Lower leg skin (tissue), 4 donors: ENCODE data around the gene ARHGAP44. TPM values are rescaled to one million over a fixed set of nuclear protein-coding genes. Genes with fewer than 3 reads are reported as not detected.

Source experiments
- DNase-seq, 2 donors: peaks; one replicate each; pipeline ENCODE4 v3.0.0-alpha.2; 2019; ENCODE audit warnings: low spot score in 2 of 2
- H3K4me3 ChIP-seq: fragments of 200-600 bp; sonication (generic); 2 replicates; pipeline ENCODE4 v1.5.1; 2017; ENCODE audit warnings: mild to moderate bottlenecking, low read depth; ENCODE audit not compliant: poor library complexity, severe bottlenecking
- CTCF ChIP-seq, 3 donors: fragments of 450-650 bp; IDR thresholded peaks; one replicate each; pipeline ENCODE4 v1.5.1; 2016; ENCODE audit warnings: antibody characterized with exemption in 3 of 3, mild to moderate bottlenecking in 3 of 3, moderate library complexity in 2 of 3
- POLR2A ChIP-seq, 2 donors: fragments of 450-650 bp; IDR thresholded peaks; one replicate each; pipeline ENCODE4 v1.6.1; 2016 to 2017; ENCODE audit warnings: antibody characterized with exemption in 2 of 2, mild to moderate bottlenecking in 1 of 2, moderate library complexity in 1 of 2
- WGBS, 2 donors: methylation state at CpG; one replicate each; pipeline ENCODE4 v1.1.5; 2018; 5-methylcytosine and 5-hydroxymethylcytosine counted together
- intact Hi-C: fragments of 100-400 bp; cut with DNase I; formaldehyde crosslinking; loops from one replicate; pipeline ENCODE4 v1.15.0; 2023; ENCODE audit warnings: low total_unique reads
- total RNA-seq, 4 donors: library from RNA; depleted of rRNA; stranded (reverse); fragments of >200 nt; gene quantifications; one replicate each; pipeline ENCODE4 v1.1.0, GENCODE V29; 2016

ARHGAP44 gene
- total RNA-seq, 4 donors from 2014 or later: 2.9 to 8.0 (median 3.0) TPM

DNA sequence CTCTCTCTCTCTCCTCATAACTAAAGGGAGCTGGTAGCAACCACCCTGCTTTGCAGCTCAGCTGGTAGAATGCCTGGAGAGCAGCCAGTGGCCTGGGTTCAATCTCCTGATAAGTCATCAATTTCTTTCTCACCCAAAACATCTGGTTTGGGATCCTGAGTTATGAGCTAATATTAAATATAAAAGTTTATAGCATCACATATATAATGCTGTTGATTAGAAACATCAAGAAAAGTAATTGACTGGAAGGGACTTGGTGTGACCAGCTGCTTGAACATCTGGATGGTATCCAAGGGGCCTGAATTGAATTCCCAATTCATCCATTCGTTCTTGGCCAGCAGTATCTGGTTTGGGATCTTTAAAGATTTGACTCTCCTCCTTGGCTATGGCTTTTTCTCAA lies 240.8 kb downstream of the ARHGAP44 start:
- TF ChIP-seq POLR2A (IDR thresholded peaks at IDR 0.05) (no peak), CTCF (IDR thresholded peaks at IDR 0.05) (no peak)
- 53 to 63% methylated on average over 1 of the region's 1 CpG for WGBS, 2 donors
- peak in 1 of 2 donors; percentile 21 for DNase-seq
- no peak overlapping the region for H3K4me3 ChIP-seq
- intact Hi-C loops: no loop called here

- H3K4me3 ChIP-seq: no peak overlapping the region
- WGBS, 2 donors: 49 to 51% methylated on average over 11 of the region's 11 CpGs
- peak in 1 of 2 donors; percentile 76 for DNase-seq
- TF ChIP-seq CTCF (IDR thresholded peaks at IDR 0.05) (no peak), POLR2A (IDR thresholded peaks at IDR 0.05) (no peak)
- intact Hi-C loops: no loop called here
These were observed 241.4 kb downstream of the ARHGAP44 start for GRCh38 chr17:13030459-13031300.

DNA sequence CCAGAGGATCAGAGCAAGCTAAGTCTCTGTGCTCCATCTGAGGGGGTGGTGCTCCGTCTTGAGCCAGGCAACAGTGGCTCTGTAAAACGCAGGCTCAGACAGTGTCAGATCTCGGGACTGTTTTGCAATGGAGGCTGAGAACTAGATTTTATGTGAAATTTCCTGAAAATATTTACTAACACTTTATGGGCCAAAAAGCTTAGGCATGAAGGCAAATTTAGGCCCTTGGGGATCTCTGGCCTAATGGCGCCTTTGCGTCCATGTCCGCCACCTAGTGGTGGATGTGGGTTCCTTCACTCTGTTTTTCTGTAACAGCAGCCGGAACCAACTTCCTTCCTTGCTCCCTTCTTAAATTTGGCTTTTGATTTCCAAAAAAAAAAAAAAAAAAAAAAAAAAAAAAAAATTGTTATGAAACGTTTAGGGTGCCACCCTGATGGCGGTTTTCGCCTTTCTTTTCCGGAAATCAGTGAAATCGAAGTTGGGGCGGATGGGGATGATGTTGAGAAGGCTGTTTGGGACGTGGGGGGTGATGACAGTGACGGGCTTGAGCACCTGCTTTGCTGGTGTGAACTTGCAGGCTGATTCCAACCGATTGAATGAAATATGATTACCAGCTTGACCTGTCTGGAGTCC lies 242.5 kb downstream of the ARHGAP44 start:
- H3K4me3 ChIP-seq: no peak overlapping the region
- DNase-seq: peak; percentile 25 to 87
- TF ChIP-seq CTCF (IDR thresholded peaks at IDR 0.05): no peak
- TF ChIP-seq POLR2A (IDR thresholded peaks at IDR 0.05): no peak
- WGBS, 2 donors: 54 to 61% methylated on average over 16 of the region's 16 CpGs
- intact Hi-C loops: no loop called here

GRCh38 chr17:13035420-13035819 lies 246.1 kb downstream of the ARHGAP44 start:
- 89 to 96% methylated on average over 1 of the region's 1 CpG for WGBS, 2 donors
- TF ChIP-seq CTCF (IDR thresholded peaks at IDR 0.05) (no peak), POLR2A (IDR thresholded peaks at IDR 0.05) (no peak)

DNA sequence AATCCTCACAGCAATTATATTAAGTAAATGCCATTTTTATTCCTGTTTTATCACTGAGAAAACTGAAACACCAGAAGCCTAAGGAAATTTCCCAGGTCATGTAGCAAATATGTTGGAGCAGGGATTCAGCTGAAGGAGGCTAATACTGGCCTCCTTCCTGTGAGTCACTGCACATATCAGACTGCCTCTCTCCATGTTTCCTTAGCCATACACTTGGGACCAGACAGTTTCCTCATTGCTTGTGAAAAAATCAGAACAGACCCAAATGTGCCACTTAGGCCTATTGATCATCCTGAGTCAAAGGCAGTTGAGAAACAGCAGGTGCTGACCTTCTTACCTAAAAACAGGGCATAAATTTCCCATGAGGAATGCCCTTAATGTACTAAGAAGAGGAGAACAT lies 247.5 kb downstream of the ARHGAP44 start:
- TF ChIP-seq CTCF (IDR thresholded peaks at IDR 0.05): no peak
- no peak for DNase-seq
- intact Hi-C loops: no loop called here
- no peak overlapping the region for H3K4me3 ChIP-seq

More at GRCh38 chr17:13035420-13035819, 246.1 kb downstream of the ARHGAP44 start:
- no peak overlapping the region for H3K4me3 ChIP-seq
- DNase-seq: no peak
- intact Hi-C loops: no loop called here
